K562 treated with DMSO at 1 percent for 24 hours (cell line): ENCODE data around the gene HBA1. TPM values are rescaled to one million over a fixed set of nuclear protein-coding genes. Genes with fewer than 3 reads are reported as not detected.

Experiments
- total RNA-seq: library from RNA; unstranded; fragments of 300-600 nt; gene quantifications from 2 replicates; pipeline ENCODE4 v1.2.3, GENCODE V29; 2022; ENCODE audit warnings: low read depth; ENCODE audit not compliant: insufficient read depth

Gene HBA1
- total RNA-seq, result 610 and 805 TPM in 2 replicates

GRCh38 chr16:176477-177382 is at the start of gene HBA1:
Gene HBA1 (plus strand): TSS chr16:176680. CDS start chr16:176717, 37 bp downstream.

GRCh38 chr16:152141-153128 is 24.0 kb upstream of the HBA1 start, which contains the start of gene HBZ:
Gene HBZ (plus strand): TSS chr16:152644. CDS start chr16:152910, 266 bp downstream.

GRCh38 chr16:165539-166374 is 10.7 kb upstream of the HBA1 start, which contains the start of gene HBM:
Gene HBM (plus strand): TSS chr16:165978. CDS start chr16:165998, 20 bp downstream.

GRCh38 chr16:172374-172941 is 4.0 kb upstream of the HBA1 start, which contains the start of gene HBA2:
Gene HBA2 (plus strand): TSS chr16:172876. CDS start chr16:172913, 37 bp downstream.

GRCh38 chr16:180101-180675 is 3.7 kb downstream of the HBA1 start, which contains the start of gene HBQ1:
Gene HBQ1 (plus strand): TSS chr16:180459. CDS start chr16:180487, 28 bp downstream.

Other genes starting within 250 kb of the HBA1 start
- 35.0 and 37.9 TPM in 2 replicates for gene POLR3K, start 123.1 kb upstream of the HBA1 start, total RNA-seq
- gene SNRNP25, start 122.9 kb upstream of the HBA1 start, total RNA-seq, result 77.2 and 84.6 TPM in 2 replicates
- 7.8 and 10.0 TPM in 2 replicates for gene RHBDF1, start 104.0 kb upstream of the HBA1 start, total RNA-seq
- gene MPG, start 98.5 kb upstream of the HBA1 start, total RNA-seq, result 137 and 140 TPM in 2 replicates
- gene NPRL3, start 38.0 kb upstream of the HBA1 start, total RNA-seq, result 57.2 and 57.4 TPM in 2 replicates
- gene HBZ, start 24.0 kb upstream of the HBA1 start, total RNA-seq, result 91.3 and 104 TPM in 2 replicates
- not detected in 2 replicates for gene HBM, start 10.7 kb upstream of the HBA1 start, total RNA-seq
- 164 and 196 TPM in 2 replicates for gene HBA2, start 3.8 kb upstream of the HBA1 start, total RNA-seq
- 62.5 and 62.7 TPM in 2 replicates for gene HBQ1, start 3.8 kb downstream of the HBA1 start, total RNA-seq
- gene LUC7L, start 52.8 kb downstream of the HBA1 start, total RNA-seq, result 32.0 and 39.7 TPM in 2 replicates
- gene FAM234A, start 58.1 kb downstream of the HBA1 start, total RNA-seq, result 121 and 124 TPM in 2 replicates
- gene RGS11, start 99.3 kb downstream of the HBA1 start, total RNA-seq, result not detected in 2 replicates
- gene ARHGDIG, start 103.9 kb downstream of the HBA1 start, total RNA-seq, result not detected in 2 replicates
- not detected in 2 replicates for gene PDIA2, start 106.5 kb downstream of the HBA1 start, total RNA-seq
- gene AXIN1, start 176.0 kb downstream of the HBA1 start, total RNA-seq, result 43.7 and 44.5 TPM in 2 replicates
- gene MRPL28, start 193.9 kb downstream of the HBA1 start, total RNA-seq, result 122 and 140 TPM in 2 replicates
- 124 and 139 TPM in 2 replicates for gene PGAP6, start 205.3 kb downstream of the HBA1 start, total RNA-seq
- gene NME4, start 220.5 kb downstream of the HBA1 start, total RNA-seq, result 154 and 165 TPM in 2 replicates
- gene DECR2, start 225.2 kb downstream of the HBA1 start, total RNA-seq, result 56.3 and 58.3 TPM in 2 replicates
- 25.0 and 30.8 TPM in 2 replicates for gene RAB11FIP3, start 249.0 kb downstream of the HBA1 start, total RNA-seq